Upper lobe of right lung (tissue), 1 donor: ENCODE results near the gene NRAS. TPM values are rescaled to one million over a fixed set of nuclear protein-coding genes. Genes with fewer than 3 reads are reported as not detected.

Experiments used
- ATAC-seq: fragments of 200-7000 bp; cut with Tn5 transposase; one replicate; pipeline ENCODE4 v1.9.1; 2020; ENCODE audit warnings: mild to moderate bottlenecking, moderate library complexity
- DNase-seq: peaks from one replicate; pipeline ENCODE4 v3.0.0-alpha.2; 2020
- H3K27ac ChIP-seq: fragments of 200-600 bp; one replicate; pipeline ENCODE4 v1.8.0; 2022
- H3K27me3 ChIP-seq: fragments of 200-600 bp; one replicate; pipeline ENCODE4 v1.8.0; 2022; ENCODE audit warnings: mild to moderate bottlenecking
- H3K36me3 ChIP-seq: fragments of 200-600 bp; one replicate; pipeline ENCODE4 v1.8.0; 2022
- H3K4me1 ChIP-seq: fragments of 200-600 bp; one replicate; pipeline ENCODE4 v1.8.0; 2022
- H3K4me3 ChIP-seq: fragments of 200-600 bp; one replicate; pipeline ENCODE4 v1.8.0; 2022; ENCODE audit warnings: mild to moderate bottlenecking
- H3K9me3 ChIP-seq: fragments of 200-600 bp; one replicate; pipeline ENCODE4 v1.8.0; 2022
- intact Hi-C: fragments of 100-400 bp; cut with DNase I; formaldehyde crosslinking; loops from one replicate; pipeline ENCODE4 v1.11.0; 2022
- long read RNA-seq: library from polyadenylated mRNA; unstranded; transcript quantifications from one replicate; pipeline ENCODE4 v2.0.0, GENCODE V29; 2021
- total RNA-seq: library from RNA; stranded (reverse); fragmentation: NEBNext Ultra II Directional; extraction: Animal tissue kit (Norgen Biotek cat#: 25700); gene quantifications from one replicate; pipeline ENCODE4 v1.2.1, GENCODE V29; 2021
- TF ChIP-seq, protein P1 (sequence below): fragments of 200-600 bp; IDR thresholded peaks from one replicate; pipeline ENCODE4 v1.8.0; 2022; ENCODE audit warnings: antibody characterized with exemption
- donor health status: DM: no; HTN: yes; CAD: no; lungs with severe emphysema.

NRAS gene
- 26.5 TPM for total RNA-seq
- long read RNA-seq, full-length matches to known transcripts: 31 of 40 reads
- long read RNA-seq, partial matches to known transcripts: 3 of 40 reads
- long read RNA-seq, other reads (novel, unspliced or antisense): 6 of 40 reads

DNA sequence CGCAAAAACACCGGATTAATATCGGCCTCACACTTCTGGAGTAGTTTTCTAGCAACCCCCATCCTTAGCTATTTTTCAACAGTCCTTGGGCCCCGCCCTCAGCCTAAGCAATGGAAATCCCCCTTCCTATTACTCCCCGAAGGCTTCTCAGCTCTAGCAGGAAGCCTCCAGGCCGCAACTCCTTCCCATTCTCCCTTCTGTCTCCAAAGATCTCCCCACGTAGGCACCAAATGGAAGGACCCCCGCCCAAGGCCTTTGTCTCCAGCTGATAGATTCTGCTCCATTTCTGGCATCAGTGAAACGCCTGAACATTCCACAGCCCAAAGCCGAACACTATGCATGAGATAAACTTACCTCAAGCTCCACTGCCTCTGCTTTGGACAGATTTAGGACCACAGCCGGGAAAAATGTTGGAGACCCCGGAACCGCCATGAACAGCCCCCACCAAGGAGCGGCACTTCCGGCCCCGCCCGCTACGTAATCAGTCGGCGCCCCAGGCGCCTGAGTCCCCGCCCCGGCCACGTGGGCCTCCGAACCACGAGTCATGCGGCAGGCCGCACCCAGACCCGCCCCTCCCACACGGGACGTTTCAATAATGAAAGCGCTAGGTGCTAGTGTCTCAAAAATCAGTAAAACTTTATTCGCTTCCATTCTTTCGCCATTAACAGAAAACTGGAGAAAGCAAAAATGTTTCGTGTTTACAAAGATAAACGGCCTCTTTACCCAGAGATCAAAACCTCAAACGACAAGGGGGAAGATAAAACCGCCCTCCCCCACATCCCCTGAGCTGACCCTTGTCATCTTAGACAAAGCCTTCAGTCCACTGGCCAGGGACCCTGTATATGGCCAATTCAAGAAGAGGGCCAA, at the start of gene NRAS:
Gene NRAS (minus strand): TSS at position 468 of the 867 bp plus-strand sequence. CDS start 611 bp downstream, outside the sequence.
- no peaks in the 10 kb centered on the region for H3K27me3 ChIP-seq
- intact Hi-C loops: no loop called here
- peak within 1 kb of the TSS; percentile 78 for H3K4me3 ChIP-seq
- H3K36me3 ChIP-seq: peaks cover 69% of the 10 kb centered on the region
- ATAC-seq (peak; percentile 100), DNase-seq (peak; percentile 98)
- H3K4me1 ChIP-seq: peaks cover 14% of the 10 kb centered on the region
- H3K27ac ChIP-seq: peak within 1 kb of the TSS; percentile 96
- TF ChIP-seq, protein P1, sequence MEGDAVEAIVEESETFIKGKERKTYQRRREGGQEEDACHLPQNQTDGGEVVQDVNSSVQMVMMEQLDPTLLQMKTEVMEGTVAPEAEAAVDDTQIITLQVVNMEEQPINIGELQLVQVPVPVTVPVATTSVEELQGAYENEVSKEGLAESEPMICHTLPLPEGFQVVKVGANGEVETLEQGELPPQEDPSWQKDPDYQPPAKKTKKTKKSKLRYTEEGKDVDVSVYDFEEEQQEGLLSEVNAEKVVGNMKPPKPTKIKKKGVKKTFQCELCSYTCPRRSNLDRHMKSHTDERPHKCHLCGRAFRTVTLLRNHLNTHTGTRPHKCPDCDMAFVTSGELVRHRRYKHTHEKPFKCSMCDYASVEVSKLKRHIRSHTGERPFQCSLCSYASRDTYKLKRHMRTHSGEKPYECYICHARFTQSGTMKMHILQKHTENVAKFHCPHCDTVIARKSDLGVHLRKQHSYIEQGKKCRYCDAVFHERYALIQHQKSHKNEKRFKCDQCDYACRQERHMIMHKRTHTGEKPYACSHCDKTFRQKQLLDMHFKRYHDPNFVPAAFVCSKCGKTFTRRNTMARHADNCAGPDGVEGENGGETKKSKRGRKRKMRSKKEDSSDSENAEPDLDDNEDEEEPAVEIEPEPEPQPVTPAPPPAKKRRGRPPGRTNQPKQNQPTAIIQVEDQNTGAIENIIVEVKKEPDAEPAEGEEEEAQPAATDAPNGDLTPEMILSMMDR: no peak
- H3K9me3 ChIP-seq: no peaks in the 10 kb centered on the region

DNA sequence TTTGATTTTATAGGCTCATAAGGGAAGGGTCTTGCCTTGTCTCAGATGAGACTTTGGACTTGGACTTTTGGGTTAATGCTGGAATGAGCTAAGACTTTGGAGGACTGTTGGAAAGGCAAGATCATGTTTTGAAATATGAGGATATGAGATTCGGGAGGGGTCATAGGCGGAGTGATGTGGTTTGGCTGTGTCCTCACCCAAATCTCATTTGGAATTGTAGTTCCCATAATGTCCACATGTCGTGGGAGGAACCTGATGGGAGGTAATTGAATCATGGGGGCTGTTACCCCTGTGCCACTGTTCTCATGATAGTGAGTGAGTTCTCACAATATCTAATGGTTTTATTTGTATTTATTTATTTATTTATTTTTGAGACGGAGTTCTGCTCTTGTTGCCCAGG, 48.1 kb upstream of the NRAS start:
- H3K27me3 ChIP-seq: no peaks in the 10 kb centered on the region
- no peak for DNase-seq
- intact Hi-C loops: no loop called here
- no peaks in the 10 kb centered on the region for H3K4me1 ChIP-seq
- ATAC-seq: no peak
- H3K27ac ChIP-seq: no peak overlapping the region
- no peaks in the 10 kb centered on the region for H3K9me3 ChIP-seq
- TF ChIP-seq, protein P1: peak; percentile 8
- peaks cover 3% of the 10 kb centered on the region for H3K36me3 ChIP-seq
- H3K4me3 ChIP-seq: no peak overlapping the region

DNA sequence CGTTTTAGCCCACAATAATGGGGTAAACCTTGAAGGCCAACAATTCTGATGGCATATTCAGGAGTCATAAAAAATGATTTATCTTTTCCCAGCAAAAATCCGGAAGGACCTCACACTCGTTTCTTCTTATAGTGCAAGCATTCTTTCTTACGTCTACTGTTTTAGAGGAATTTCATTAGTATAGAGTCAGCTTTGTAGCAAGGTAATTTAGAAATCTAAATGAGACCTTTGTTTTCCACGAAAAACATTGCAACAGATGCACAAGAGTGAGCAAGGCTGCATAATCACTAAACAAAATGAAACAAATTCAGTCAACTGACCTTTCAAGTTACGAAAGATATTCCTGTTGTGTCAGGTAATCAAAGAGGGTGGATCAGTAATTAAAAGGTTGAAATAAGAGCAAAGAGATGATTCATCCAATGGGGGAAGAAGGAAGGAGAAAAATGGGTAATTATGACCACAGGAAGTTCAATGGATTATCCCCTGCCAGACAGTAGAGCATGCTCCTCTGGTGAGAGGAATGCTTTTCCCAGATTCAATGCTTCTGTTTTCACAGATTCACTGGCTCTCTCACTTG, 41.8 kb upstream of the NRAS start:
- no peak for ATAC-seq

DNA sequence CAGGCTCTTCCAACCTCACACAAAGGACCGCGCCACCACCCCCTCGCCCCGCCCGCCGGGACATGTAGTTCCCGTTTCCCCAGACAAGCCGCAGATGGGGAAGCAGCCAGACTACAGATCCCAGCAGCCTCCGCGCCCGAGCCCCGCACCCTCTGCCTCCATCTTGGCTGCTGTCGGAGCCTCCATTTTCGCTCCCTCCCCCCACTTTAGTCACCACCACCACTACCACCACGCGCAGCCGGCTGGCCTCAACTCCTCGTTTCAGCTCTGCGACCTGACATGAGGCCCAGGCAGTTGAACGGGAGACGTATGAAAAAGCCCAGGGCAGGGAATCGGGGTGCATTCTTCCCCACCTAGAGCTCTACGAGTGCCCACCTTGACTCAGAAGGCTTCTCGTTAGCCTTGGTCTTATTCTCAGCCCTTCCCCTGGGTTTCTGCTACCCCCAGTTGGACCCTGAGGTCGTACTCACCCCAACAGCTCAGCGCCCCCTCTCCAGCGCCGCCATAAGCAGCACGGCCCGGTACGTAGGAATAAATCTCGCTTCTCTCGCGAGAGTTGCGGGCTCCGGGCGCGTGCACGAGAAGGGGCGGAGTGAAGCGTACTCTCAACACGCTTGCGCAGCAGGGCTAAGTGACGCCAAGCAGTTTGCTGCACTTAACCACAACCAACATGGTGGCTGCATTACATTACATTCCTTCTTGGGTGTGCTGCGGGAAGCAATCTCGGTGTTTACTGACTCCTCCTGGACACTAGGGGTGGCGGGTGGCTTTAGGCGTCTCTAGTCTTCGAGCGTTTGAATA, 41.1 kb upstream of the NRAS start, which contains the start of gene CSDE1:
Gene CSDE1 (minus strand): TSS at position 530 of the 801 bp plus-strand sequence. CDS start 18,094 bp downstream, outside the sequence.
- H3K4me1 ChIP-seq: peaks cover 44% of the 10 kb centered on the region
- TF ChIP-seq, protein P1: peak; percentile 39
- H3K27me3 ChIP-seq: no peaks in the 10 kb centered on the region
- ATAC-seq (peak; percentile 97), DNase-seq (peak; percentile 98)
- no peaks in the 10 kb centered on the region for H3K36me3 ChIP-seq
- peak within 1 kb of the TSS; percentile 97 for H3K4me3 ChIP-seq
- H3K9me3 ChIP-seq: no peaks in the 10 kb centered on the region
- peak within 1 kb of the TSS; percentile 100 for H3K27ac ChIP-seq
- intact Hi-C loops: no loop called here

More for the DNA sequence above, 41.8 kb upstream of the NRAS start:
- Histone ChIP-seq H3K27me3 (no peaks in the 10 kb centered on the region), H3K4me3 (peak overlapping the region; percentile 97), H3K9me3 (no peaks in the 10 kb centered on the region), H3K4me1 (peaks cover 37% of the 10 kb centered on the region), H3K36me3 (no peaks in the 10 kb centered on the region), H3K27ac (peak overlapping the region; percentile 100)
- no peak for DNase-seq
- intact Hi-C loops: no loop called here
- TF ChIP-seq, protein P1: no peak

DNA sequence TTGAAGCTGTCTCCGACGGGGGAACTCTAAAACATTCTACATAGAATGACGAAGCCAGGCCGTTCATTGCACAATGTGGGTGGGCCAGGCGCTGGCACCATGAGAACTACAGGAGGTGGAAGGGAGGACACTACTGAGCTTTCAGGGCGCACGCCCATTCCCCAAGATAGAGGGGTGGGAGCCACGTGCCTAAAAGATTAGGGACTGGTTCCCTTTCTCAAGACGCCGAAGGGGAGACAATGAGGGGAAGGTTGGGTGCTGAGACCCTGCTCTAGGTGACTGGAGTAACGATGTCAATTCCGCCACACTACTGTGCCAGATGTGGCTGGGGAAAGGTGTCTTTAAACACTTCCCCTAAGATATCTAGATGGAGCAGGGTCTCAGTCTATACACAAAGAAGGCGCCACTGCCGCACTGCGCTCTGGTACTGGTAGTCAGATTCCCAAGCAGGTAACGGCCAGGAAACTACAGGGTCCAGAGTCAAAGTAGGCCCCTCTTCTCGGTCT, 40.4 kb upstream of the NRAS start:
- TF ChIP-seq, protein P1: no peak
- Histone ChIP-seq H3K27ac (peak overlapping the region; percentile 100), H3K36me3 (no peaks in the 10 kb centered on the region), H3K27me3 (no peaks in the 10 kb centered on the region), H3K4me1 (peaks cover 50% of the 10 kb centered on the region), H3K4me3 (peak overlapping the region; percentile 97), H3K9me3 (no peaks in the 10 kb centered on the region)
- DNase-seq (peak; percentile 71), ATAC-seq (peak; percentile 10)
- intact Hi-C loops: no loop called here
